ENCODE measurements around the gene NEK9. TPM values are rescaled to one million over a fixed set of nuclear protein-coding genes. Genes with fewer than 3 reads are reported as not detected.

Gene NEK9
- total and polyA plus RNA-seq, 9 of the 15 experiments (the other 6 are each of a cell fraction or from before 2014, with no cell fraction given), result 2.8 to 39.6 (median 19.8) TPM

DNA sequence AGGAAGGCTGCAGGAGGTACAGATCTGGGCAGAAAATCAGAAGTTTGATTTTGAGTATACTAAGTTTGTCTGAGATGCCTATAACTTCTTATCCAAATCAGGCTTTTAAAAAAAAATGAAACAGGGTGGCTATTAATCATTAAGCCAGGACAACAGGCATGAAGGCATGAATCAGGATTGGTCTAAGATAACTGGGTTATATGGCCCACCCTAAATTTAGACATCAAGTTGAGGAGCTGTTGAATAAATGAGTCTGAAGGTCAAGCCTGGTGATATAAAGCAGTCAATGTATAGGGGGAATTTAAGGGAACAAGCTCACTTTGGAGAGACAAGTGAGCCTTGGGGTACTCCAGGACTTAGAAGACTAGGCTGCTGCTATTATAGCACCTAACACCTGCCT is 28.6 kb downstream of the NEK9 start (continued):
- TF ChIP-seq SMARCA5 (IDR thresholded peaks at IDR 0.05) (no peak), ZC3H8 (IDR thresholded peaks at IDR 0.05) (no peak)
- TF ChIP-seq, protein P1, sequence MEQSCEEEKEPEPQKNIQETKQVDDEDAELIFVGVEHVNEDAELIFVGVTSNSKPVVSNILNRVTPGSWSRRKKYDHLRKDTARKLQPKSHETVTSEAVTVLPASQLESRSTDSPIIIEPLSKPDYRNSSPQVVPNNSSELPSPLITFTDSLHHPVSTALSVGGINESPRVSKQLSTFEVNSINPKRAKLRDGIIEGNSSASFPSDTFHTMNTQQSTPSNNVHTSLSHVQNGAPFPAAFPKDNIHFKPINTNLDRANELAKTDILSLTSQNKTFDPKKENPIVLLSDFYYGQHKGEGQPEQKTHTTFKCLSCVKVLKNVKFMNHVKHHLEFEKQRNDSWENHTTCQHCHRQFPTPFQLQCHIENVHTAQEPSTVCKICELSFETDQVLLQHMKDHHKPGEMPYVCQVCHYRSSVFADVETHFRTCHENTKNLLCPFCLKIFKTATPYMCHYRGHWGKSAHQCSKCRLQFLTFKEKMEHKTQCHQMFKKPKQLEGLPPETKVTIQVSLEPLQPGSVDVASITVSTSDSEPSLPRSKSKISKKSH (CRISPR knock-in tag; IDR thresholded peaks at IDR 0.05), result no peak

DNA sequence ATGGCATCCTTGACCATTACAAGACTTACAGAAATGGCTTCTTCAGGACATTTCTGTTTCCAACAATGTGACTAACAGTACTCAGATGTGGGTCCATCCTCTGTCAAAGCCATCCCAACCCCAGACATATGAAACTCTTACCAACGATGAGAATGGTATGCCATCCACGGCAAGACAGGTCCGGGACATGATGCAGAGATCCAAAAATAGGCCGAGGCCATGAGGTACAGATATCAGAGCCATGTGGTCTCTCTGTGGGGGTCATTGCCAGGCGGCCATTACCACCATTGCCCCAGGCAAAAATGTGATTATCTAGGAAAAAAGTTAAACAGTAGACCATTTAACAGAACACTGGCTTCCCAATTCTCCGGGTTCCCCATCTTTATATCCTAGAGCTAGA is 29.9 kb downstream of the NEK9 start:
- no peaks in the 10 kb centered on the region for H3K9me3 ChIP-seq (replicated peaks; ENCODE audit: control insufficient read depth, insufficient read depth, low read depth, low read length)
- WGBS (ENCODE audit: insufficient coverage, low coverage, missing lambda C conversion rate), result 85% methylated on average over 6 of the region's 6 CpGs
- intact Hi-C loops (cut with micrococcal nuclease) (no loop called here), in situ Hi-C loops (cut with MboI) (no loop called here)
- H3K4me1 ChIP-seq (replicated peaks in 1 of 2; ENCODE audit: control insufficient read depth in 2 of 2, insufficient read depth in 2 of 2, low read length in 2 of 2), result no peaks in the 10 kb centered on the region
- ATAC-seq (no peak), FAIRE-seq (no peak), DNase-seq (ENCODE audit: extremely low read depth in 1 of 4, low spot score in 3 of 4) (no peak)
- no peaks in the 10 kb centered on the region for H3K9me1 ChIP-seq (ENCODE audit: control insufficient read depth, insufficient read depth, low read length)
- POLR2A ChIA-PET, result interaction anchor here (0.8 kb wide), 1 partner anchor 9 kb away, joined by 6 read pairs; no protein-coding TSS in a partner anchor
- no peak overlapping the region for H3K4me2 ChIP-seq (ENCODE audit: insufficient read depth, low read length)
- no peak for TF ChIP-seq TAF1 (IDR thresholded peaks at IDR 0.05; ENCODE audit: control insufficient read depth, extremely low read depth, insufficient read depth, low read length, severe bottlenecking)
- H3K9ac ChIP-seq (ENCODE audit: insufficient read depth in 1 of 2, low read depth in 2 of 2, low read length in 2 of 2), result no peak overlapping the region
- H3K4me3 ChIP-seq, result no peak overlapping the region
- CTCF ChIA-PET (ENCODE audit: low intra/inter-chr PET ratio), result no interaction called here
- no peak overlapping the region for H2AFZ ChIP-seq (ENCODE audit: low read depth, low read length)
- no peaks in the 10 kb centered on the region for H3K79me2 ChIP-seq (ENCODE audit: control insufficient read depth, insufficient read depth, low read length)
- peaks cover 42% of the 10 kb centered on the region for H3K36me3 ChIP-seq (ENCODE audit: control insufficient read depth, insufficient read depth, low read length)
- H3K27me3 ChIP-seq (ENCODE audit: control insufficient read depth in 2 of 2, insufficient read depth in 2 of 2, low read length in 2 of 2), result no peaks in the 10 kb centered on the region
- no peaks in the 10 kb centered on the region for H4K20me1 ChIP-seq (replicated peaks; ENCODE audit: control insufficient read depth, insufficient read depth, low read length)
- no peak overlapping the region for H3K27ac ChIP-seq (ENCODE audit: extremely low read depth, low read depth, low read length)
- BruUV-seq (replicated peaks), result no TSS peak
